Natural killer cell (primary cell): ENCODE results near the gene NYNRIN. TPM values are rescaled to one million over a fixed set of nuclear protein-coding genes. Genes with fewer than 3 reads are reported as not detected.

Source experiments
- ATAC-seq, 3 donors: fragments of 150-1000 bp in 2 of 3; fragments of 200-7000 bp in 1 of 3; cut with Tn5 transposase; 1 replicate in 1 of 3; 2 replicates in 2 of 3; pipeline ENCODE4 v1.10.0; 2021; ENCODE audit warnings: mild to moderate bottlenecking in 2 of 3, moderate library complexity in 2 of 3
- DNase-seq, 2 donors: peaks; one replicate each; pipeline versions ENCODE4 v3.0.0 to v3.0.0-alpha.2; 2013 to 2021; ENCODE audit warnings: mixed read lengths in 1 of 2
- H3K27ac ChIP-seq: one replicate; pipeline ENCODE4 v1.5.1; 2013; ENCODE audit warnings: mild to moderate bottlenecking, low read length
- H3K27me3 ChIP-seq: one replicate; pipeline ENCODE4 v1.6.1; 2013; ENCODE audit warnings: low read length; ENCODE audit not compliant: control insufficient read depth, insufficient read depth
- H3K36me3 ChIP-seq: one replicate; pipeline ENCODE4 v1.6.1; 2013; ENCODE audit warnings: low read length; ENCODE audit not compliant: control insufficient read depth, insufficient read depth
- H3K4me1 ChIP-seq: one replicate; pipeline ENCODE4 v1.6.1; 2013; ENCODE audit warnings: low read length; ENCODE audit not compliant: control insufficient read depth, insufficient read depth
- H3K4me3 ChIP-seq: one replicate; pipeline ENCODE4 v1.5.1; 2013; ENCODE audit warnings: low read length
- H3K9me3 ChIP-seq: one replicate; pipeline ENCODE4 v1.6.1; 2013; ENCODE audit warnings: low read length; ENCODE audit not compliant: control insufficient read depth, insufficient read depth
- H3K27ac Mint-ChIP-seq, 2 donors: one replicate each; pipeline ENCODE4 v1.8.0; 2022; ENCODE audit warnings: mild to moderate bottlenecking in 2 of 2, mixed read lengths in 2 of 2, moderate library complexity in 1 of 2
- H3K27me3 Mint-ChIP-seq, 2 donors: one replicate each; pipeline ENCODE4 v1.8.0; 2022; ENCODE audit warnings: low read depth in 2 of 2, mixed read lengths in 2 of 2
- H3K36me3 Mint-ChIP-seq: one replicate; pipeline ENCODE4 v1.8.0; 2022; ENCODE audit warnings: mixed read lengths
- H3K4me1 Mint-ChIP-seq, 2 donors: one replicate each; pipeline ENCODE4 v1.8.0; 2022; ENCODE audit warnings: mixed read lengths in 2 of 2
- H3K4me3 Mint-ChIP-seq: one replicate; pipeline ENCODE4 v1.8.0; 2022; ENCODE audit warnings: mild to moderate bottlenecking, moderate library complexity, mixed read lengths
- H3K9me3 Mint-ChIP-seq, 2 donors: one replicate each; pipeline ENCODE4 v1.8.0; 2022; ENCODE audit warnings: mixed read lengths in 2 of 2
- CTCF ChIP-seq: fragments of 200-600 bp; IDR thresholded peaks from one replicate; pipeline ENCODE4 v1.8.0; 2022; ENCODE audit warnings: antibody characterized with exemption
- WGBS: methylation state at CpG from one replicate; pipeline ENCODE4 v1.1.7; 2013; ENCODE audit warnings: missing lambda C conversion rate; ENCODE audit not compliant: insufficient coverage; 5-methylcytosine and 5-hydroxymethylcytosine counted together
- intact Hi-C: fragments of 100-400 bp; cut with micrococcal nuclease; formaldehyde crosslinking; loops from one replicate; pipeline ENCODE4 v1.14.2; 2022
- total RNA-seq, 4 donors: library from RNA; stranded (reverse); fragments of 120-200 nt in 1 of 4; gene quantifications; one replicate each; pipeline versions ENCODE4 v1.2.3 to v1.2.4, GENCODE V29; 2013 to 2022

NYNRIN gene
- total RNA-seq, 3 donors from 2014 or later (not counting 1 experiment from before 2014, with no cell fraction given): 0.23 to 0.53 (median 0.42) TPM

- Mint-ChIP-seq H3K4me3 (no peak overlapping the region), H3K36me3 (no peaks in the 10 kb centered on the region), H3K27me3 (peaks cover 23 to 24% of the 10 kb centered on the region in 2 donors), H3K27ac (no peak overlapping the region), H3K9me3 (no peaks in the 10 kb centered on the region), H3K4me1 (peaks cover 6% of the 10 kb centered on the region in 2 donors)
- H3K27ac ChIP-seq: no peak overlapping the region
- intact Hi-C loops: no loop called here
- DNase-seq: no peak
- no peaks in the 10 kb centered on the region for H3K36me3 ChIP-seq
- H3K9me3 ChIP-seq: no peaks in the 10 kb centered on the region
- no peak for TF ChIP-seq CTCF
- no peak for ATAC-seq
- WGBS: 84% methylated on average over 6 of the region's 8 CpGs
- H3K4me1 ChIP-seq: no peaks in the 10 kb centered on the region
- no peaks in the 10 kb centered on the region for H3K27me3 ChIP-seq
- H3K4me3 ChIP-seq: no peak overlapping the region
Observed at GRCh38 chr14:24392325-24393091, 6.3 kb upstream of the NYNRIN start.

GRCh38 chr14:24394275-24394674 lies 4.5 kb upstream of the NYNRIN start:
- Histone ChIP-seq H3K36me3 (no peaks in the 10 kb centered on the region), H3K27ac (no peak overlapping the region), H3K9me3 (no peaks in the 10 kb centered on the region), H3K4me1 (peaks cover 3% of the 10 kb centered on the region), H3K27me3 (peaks cover 2% of the 10 kb centered on the region), H3K4me3 (no peak overlapping the region)
- Mint-ChIP-seq H3K27me3 (peaks cover 15% of the 10 kb centered on the region in 2 donors), H3K27ac (no peak overlapping the region), H3K4me3 (no peak overlapping the region), H3K4me1 (peaks cover 6 to 9% of the 10 kb centered on the region in 2 donors), H3K9me3 (no peaks in the 10 kb centered on the region), H3K36me3 (no peaks in the 10 kb centered on the region)
- intact Hi-C loops: no loop called here
- ATAC-seq (no peak), DNase-seq (no peak)
- no peak for TF ChIP-seq CTCF
- 45% methylated on average over 2 of the region's 3 CpGs for WGBS

DNA sequence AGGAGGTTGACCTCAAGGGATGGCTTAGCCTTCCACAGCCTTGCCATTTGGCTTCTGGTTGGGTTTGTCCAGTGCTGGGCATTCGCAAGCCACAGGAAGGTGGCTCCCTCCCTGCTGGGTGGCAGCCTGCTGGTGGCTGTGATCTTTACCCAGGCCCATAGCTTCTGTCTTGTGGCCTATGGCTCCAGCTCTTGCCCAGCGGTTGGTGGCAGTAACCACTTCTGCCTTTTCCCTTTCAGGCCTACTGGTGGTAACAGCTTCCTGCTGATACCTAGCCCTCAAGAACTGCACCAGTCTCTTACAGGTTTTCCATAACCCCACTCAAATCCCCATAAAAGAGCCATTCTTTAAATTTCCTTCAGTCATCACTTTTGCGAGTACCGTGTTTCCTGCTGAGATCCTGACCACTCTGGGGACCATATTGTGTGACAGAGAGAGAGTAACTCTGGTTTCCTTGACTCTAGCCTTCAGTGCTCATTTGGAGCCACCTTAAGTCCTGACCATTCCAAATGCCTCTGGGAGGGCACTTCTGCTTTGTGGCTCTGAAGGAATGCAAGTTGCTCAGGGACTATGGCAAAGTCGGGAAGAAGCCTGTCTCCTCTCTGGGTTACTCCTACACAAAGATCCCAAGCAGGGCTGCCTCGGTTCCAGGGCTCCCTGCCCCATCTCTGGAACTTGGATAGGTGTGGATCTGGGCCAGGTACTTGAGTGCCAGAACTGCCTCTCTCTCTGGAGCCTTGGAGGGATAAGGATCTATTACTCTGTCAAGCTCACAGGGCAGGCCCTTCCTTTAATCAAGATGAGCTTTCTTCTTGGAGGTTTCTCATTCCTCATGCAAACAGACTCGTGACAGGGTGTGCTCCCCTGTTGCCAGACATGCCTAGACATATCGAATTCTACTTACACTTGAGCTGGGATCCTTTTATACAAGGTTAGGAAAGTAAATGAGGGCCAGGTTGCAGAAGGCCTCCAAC lies 2.9 kb upstream of the NYNRIN start:
- Histone ChIP-seq H3K4me3 (no peak overlapping the region), H3K9me3 (no peaks in the 10 kb centered on the region), H3K27ac (no peak overlapping the region), H3K27me3 (peaks cover 9% of the 10 kb centered on the region), H3K4me1 (peaks cover 9% of the 10 kb centered on the region), H3K36me3 (no peaks in the 10 kb centered on the region)
- no peak for TF ChIP-seq CTCF
- H3K27me3 Mint-ChIP-seq: peaks cover 7 to 18% of the 10 kb centered on the region in 2 donors
- intact Hi-C loops: no loop called here
- peaks cover 6 to 15% of the 10 kb centered on the region in 2 donors for H3K4me1 Mint-ChIP-seq
- H3K36me3 Mint-ChIP-seq: no peaks in the 10 kb centered on the region
- H3K27ac Mint-ChIP-seq: peak overlapping the region in 1 of 2 donors; percentile 33
- no peak overlapping the region for H3K4me3 Mint-ChIP-seq
- H3K9me3 Mint-ChIP-seq: no peaks in the 10 kb centered on the region
- DNase-seq (no peak), ATAC-seq (peak in 1 of 3 donors; percentile 24)
- 50% methylated on average over 7 of the region's 8 CpGs for WGBS
